Vagina (tissue), 2 donors: ENCODE data around the gene PEPD. TPM values are rescaled to one million over a fixed set of nuclear protein-coding genes. Genes with fewer than 3 reads are reported as not detected.

Experiments used
- DNase-seq, 2 donors: peaks; one replicate each; pipeline ENCODE4 v3.0.0-alpha.2; 2017; ENCODE audit errors: extremely low spot score in 2 of 2
- H3K27ac ChIP-seq: fragments of 200-600 bp; sonication (generic); one replicate; pipeline ENCODE4 v1.5.1; 2019
- H3K27me3 ChIP-seq: fragments of 200-600 bp; sonication (generic); one replicate; pipeline ENCODE4 v1.5.1; 2019
- H3K36me3 ChIP-seq, 2 donors: fragments of 200-600 bp; sonication (generic); one replicate each; pipeline ENCODE4 v1.5.1; 2017 to 2019
- H3K4me1 ChIP-seq: fragments of 200-600 bp; sonication (generic); one replicate; pipeline ENCODE4 v1.5.1; 2019
- H3K4me3 ChIP-seq, 2 donors: fragments of 200-600 bp; sonication (generic); 1 replicate in 1 of 2; 2 replicates in 1 of 2; pipeline ENCODE4 v1.5.1; 2016 to 2019
- H3K9me3 ChIP-seq: fragments of 200-600 bp; sonication (generic); one replicate; pipeline ENCODE4 v1.5.1; 2019
- CTCF ChIP-seq, 3 experiments: fragments of 450-650 bp in 2 of 3; fragments of 200-600 bp in 1 of 3; sonication (generic) in 1 of 3; IDR thresholded peaks; one replicate each; pipeline ENCODE4 v1.5.1; 2017 to 2019; ENCODE audit warnings: antibody characterized with exemption in 3 of 3, mild to moderate bottlenecking in 2 of 3, moderate library complexity in 2 of 3
- POLR2A ChIP-seq, 2 donors: fragments of 450-650 bp; IDR thresholded peaks; one replicate each; pipeline ENCODE4 v1.6.1; 2017; ENCODE audit warnings: antibody characterized with exemption in 2 of 2, mild to moderate bottlenecking in 2 of 2, moderate library complexity in 2 of 2
- POLR2AphosphoS5 ChIP-seq, 2 donors: sonication (generic); formaldehyde crosslinking; IDR thresholded peaks; one replicate each; pipeline ENCODE4 v1.9.0; 2017; ENCODE audit warnings: antibody characterized with exemption in 2 of 2, mild to moderate bottlenecking in 2 of 2, low read depth in 1 of 2; ENCODE audit not compliant: insufficient read depth in 1 of 2
- intact Hi-C: fragments of 100-400 bp; cut with DNase I; formaldehyde crosslinking; loops from one replicate; pipeline ENCODE4 v1.15.1; 2023
- total RNA-seq: library from RNA; depleted of rRNA; stranded (reverse); fragments of >200 nt; gene quantifications from one replicate; pipeline ENCODE4 v1.2.3, GENCODE V29; 2016

PEPD gene
- total RNA-seq, 1 donor from 2014 or later, result 61.9 TPM

GRCh38 chr19:33414667-33415605 lies 106.7 kb downstream of the PEPD start:
- H3K27ac ChIP-seq, result no peak overlapping the region
- H3K27me3 ChIP-seq, result no peaks in the 10 kb centered on the region
- no peak overlapping the region for H3K4me3 ChIP-seq
- no peaks in the 10 kb centered on the region for H3K36me3 ChIP-seq
- intact Hi-C loops, result loop anchor here (10.0 kb wide), 1 partner anchor 360 kb away; no protein-coding TSS in a partner anchor
- TF ChIP-seq CTCF (IDR thresholded peaks at IDR 0.05), result no peak
- TF ChIP-seq POLR2AphosphoS5 (IDR thresholded peaks at IDR 0.05; ENCODE audit: insufficient read depth in 1 of 2, low read depth in 1 of 2), result no peak
- no peak for TF ChIP-seq POLR2A (IDR thresholded peaks at IDR 0.05)
- peaks cover 12% of the 10 kb centered on the region for H3K4me1 ChIP-seq
- no peak for DNase-seq
- H3K9me3 ChIP-seq, result no peaks in the 10 kb centered on the region

- TF ChIP-seq POLR2AphosphoS5 (IDR thresholded peaks at IDR 0.05; ENCODE audit: insufficient read depth in 1 of 2, low read depth in 1 of 2) (no peak), POLR2A (IDR thresholded peaks at IDR 0.05) (no peak), CTCF (IDR thresholded peaks at IDR 0.05) (no peak)
- Histone ChIP-seq H3K9me3 (no peaks in the 10 kb centered on the region), H3K27ac (no peak overlapping the region), H3K4me3 (no peak overlapping the region), H3K4me1 (peaks cover 12% of the 10 kb centered on the region), H3K27me3 (no peaks in the 10 kb centered on the region), H3K36me3 (no peaks in the 10 kb centered on the region)
- intact Hi-C loops, result loop anchor here (10.0 kb wide), 1 partner anchor 361 kb away; no protein-coding TSS in a partner anchor
- no peak for DNase-seq
These were observed 107.5 kb downstream of the PEPD start for GRCh38 chr19:33413868-33414666.

GRCh38 chr19:33413426-33413725 lies 108.2 kb downstream of the PEPD start:
- intact Hi-C loops, result loop anchor here (10.0 kb wide), 1 partner anchor 361 kb away; no protein-coding TSS in a partner anchor
- Histone ChIP-seq H3K9me3 (no peaks in the 10 kb centered on the region), H3K27me3 (no peaks in the 10 kb centered on the region), H3K27ac (no peak overlapping the region), H3K36me3 (no peaks in the 10 kb centered on the region), H3K4me3 (no peak overlapping the region), H3K4me1 (peaks cover 12% of the 10 kb centered on the region)
- no peak for DNase-seq
- TF ChIP-seq CTCF (IDR thresholded peaks at IDR 0.05) (no peak), POLR2AphosphoS5 (IDR thresholded peaks at IDR 0.05; ENCODE audit: insufficient read depth in 1 of 2, low read depth in 1 of 2) (no peak), POLR2A (IDR thresholded peaks at IDR 0.05) (no peak)

- Histone ChIP-seq H3K4me3 (no peak overlapping the region), H3K27me3 (no peaks in the 10 kb centered on the region), H3K36me3 (no peaks in the 10 kb centered on the region), H3K4me1 (peaks cover 12% of the 10 kb centered on the region), H3K9me3 (no peaks in the 10 kb centered on the region), H3K27ac (no peak overlapping the region)
- no peak for TF ChIP-seq POLR2A (IDR thresholded peaks at IDR 0.05)
- intact Hi-C loops, result loop anchor here (10.0 kb wide), 1 partner anchor 362 kb away; no protein-coding TSS in a partner anchor
- DNase-seq, result no peak
These were observed 108.8 kb downstream of the PEPD start for GRCh38 chr19:33412601-33413425.
